Measurements from ENCODE around the gene PPP1R14B. TPM values are rescaled to one million over a fixed set of nuclear protein-coding genes. Genes with fewer than 3 reads are reported as not detected.

PPP1R14B gene
- total RNA-seq, 2 experiments from 2014 or later = 178 to 197 TPM

DNA sequence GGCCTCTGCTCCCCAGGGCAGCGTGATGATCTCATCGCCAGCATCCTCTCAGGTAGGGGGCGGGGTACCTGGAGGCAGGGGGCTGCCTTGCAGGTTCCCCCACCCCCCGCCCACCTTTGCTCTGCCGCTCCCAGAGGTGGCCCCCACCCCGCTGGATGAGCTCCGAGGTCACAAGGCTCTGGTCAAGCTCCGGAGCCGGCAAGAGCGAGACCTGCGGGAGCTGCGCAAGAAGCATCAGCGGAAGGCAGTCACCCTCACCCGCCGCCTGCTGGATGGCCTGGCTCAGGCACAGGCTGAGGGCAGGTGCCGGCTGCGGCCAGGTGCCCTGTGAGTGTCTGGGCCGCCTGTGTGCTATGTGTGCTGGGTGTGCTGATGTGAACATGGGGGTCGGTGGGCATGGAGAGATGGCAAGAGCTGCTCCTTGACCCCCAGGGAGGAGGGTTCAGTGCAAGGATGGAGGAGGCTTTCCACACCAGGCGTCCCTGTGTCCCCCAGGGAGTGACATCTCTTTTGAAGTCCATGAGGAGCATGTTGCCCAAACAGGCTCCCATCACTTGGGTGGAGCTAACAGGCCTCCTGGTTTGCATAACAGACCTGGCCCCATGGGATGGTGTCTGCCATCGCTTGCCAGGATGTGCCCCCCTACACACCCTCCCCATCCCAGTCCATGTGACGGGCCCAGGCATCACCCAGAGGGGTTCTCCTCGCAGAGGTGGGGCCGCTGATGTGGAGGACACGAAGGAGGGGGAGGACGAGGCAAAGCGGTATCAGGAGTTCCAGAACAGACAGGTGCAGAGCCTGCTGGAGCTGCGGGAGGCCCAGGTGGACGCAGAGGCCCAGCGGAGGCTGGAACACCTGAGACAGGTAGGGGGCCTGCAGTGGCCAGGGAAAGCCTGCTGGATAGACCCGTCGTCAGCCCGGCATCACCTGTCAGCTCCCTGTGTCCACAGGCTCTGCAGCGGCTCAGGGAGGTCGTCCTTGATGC, 18.7 kb upstream of the PPP1R14B start:
- Mint-ChIP-seq H3K4me1 (ENCODE audit: low read depth) (peaks cover 23% of the 10 kb centered on the region), H3K9me3 (ENCODE audit: insufficient read depth) (no peaks in the 10 kb centered on the region), H3K27me3 (ENCODE audit: low read depth) (no peaks in the 10 kb centered on the region), H3K36me3 (ENCODE audit: low read depth) (peaks cover 27% of the 10 kb centered on the region), H3K4me3 (no peak overlapping the region), H3K27ac (no peak overlapping the region)
- CTCF ChIA-PET = interaction anchor here (9.5 to 15.6 kb wide), 2 partner anchors 14 to 37 kb away, joined by 63 to 148 read pairs; partner anchors contain the start of genes CATSPERZ, ESRRA and PLCB3
- no peak for ATAC-seq
- POLR2A ChIA-PET = interaction anchor here (0.6 to 2.4 kb wide), 4 partner anchors 13 to 43 kb away, joined by 3 to 7 read pairs (median 4); partner anchors contain the start of genes GPR137 and PLCB3
- no peak for DNase-seq

DNA sequence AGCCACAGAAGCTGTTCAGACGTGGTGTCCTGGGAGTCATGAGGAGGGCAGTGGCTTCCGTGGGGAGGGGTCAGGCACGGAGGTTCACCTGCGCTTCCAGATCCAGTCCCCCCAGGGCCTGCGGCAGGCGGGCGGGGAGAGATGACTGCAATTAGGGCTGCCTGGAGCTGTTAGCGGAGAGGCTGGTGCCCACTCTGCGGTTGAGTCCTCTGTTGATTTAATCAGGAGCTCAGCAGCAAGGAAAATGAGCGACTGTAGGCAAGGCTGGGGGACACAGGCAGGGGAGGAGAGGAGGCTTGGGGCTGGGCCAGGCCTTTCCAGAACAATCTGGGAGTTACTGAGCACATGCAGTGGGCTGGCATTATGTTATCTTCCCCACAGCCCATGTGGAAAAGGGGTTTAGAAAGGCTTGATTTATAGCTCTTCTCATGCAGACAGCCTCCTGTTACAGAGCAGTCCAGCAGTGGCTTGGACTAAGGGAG, 17.7 kb upstream of the PPP1R14B start:
- CTCF ChIA-PET = interaction anchor here (9.5 kb wide), 1 partner anchor 13 kb away, joined by 63 read pairs; the partner anchor contains the start of gene PLCB3
- no peaks in the 10 kb centered on the region for H3K27me3 Mint-ChIP-seq (ENCODE audit: low read depth)
- H3K4me1 Mint-ChIP-seq (ENCODE audit: low read depth) = peaks cover 22% of the 10 kb centered on the region
- peaks cover 28% of the 10 kb centered on the region for H3K36me3 Mint-ChIP-seq (ENCODE audit: low read depth)
- no peak overlapping the region for H3K27ac Mint-ChIP-seq
- H3K9me3 Mint-ChIP-seq (ENCODE audit: insufficient read depth) = no peaks in the 10 kb centered on the region
- DNase-seq (no peak), ATAC-seq (no peak)
- POLR2A ChIA-PET = interaction anchor here (1.2 to 2.4 kb wide), 3 partner anchors 12 to 19 kb away, joined by 3 to 7 read pairs (median 4); partner anchors contain the start of gene PLCB3
- H3K4me3 Mint-ChIP-seq = no peak overlapping the region

DNA sequence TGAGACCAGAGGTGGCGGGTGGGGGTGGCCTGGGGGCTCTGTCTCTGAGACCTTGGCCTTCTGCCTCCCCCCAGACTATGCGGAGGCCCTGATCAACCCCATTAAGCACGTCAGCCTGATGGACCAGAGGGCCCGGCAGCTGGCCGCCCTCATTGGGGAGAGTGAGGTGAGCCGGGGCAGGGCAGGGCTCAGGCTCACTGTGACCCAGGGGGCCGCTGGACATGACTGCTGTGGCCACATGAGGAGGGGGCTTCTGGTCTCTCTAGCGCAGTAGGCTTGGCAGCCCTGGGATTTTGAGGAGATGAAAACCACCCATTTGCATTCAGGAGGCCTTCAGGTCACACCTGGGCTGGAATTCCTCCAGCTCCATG, 17.2 kb upstream of the PPP1R14B start:
- ChIA-PET CTCF (interaction anchor here (9.5 kb wide), 1 partner anchor 13 kb away, joined by 63 read pairs; the partner anchor contains the start of gene PLCB3), POLR2A (interaction anchor here (1.2 to 2.4 kb wide), 3 partner anchors 12 to 19 kb away, joined by 3 to 7 read pairs (median 4); partner anchors contain the start of gene PLCB3)
- peaks cover 24% of the 10 kb centered on the region for H3K4me1 Mint-ChIP-seq (ENCODE audit: low read depth)
- H3K9me3 Mint-ChIP-seq (ENCODE audit: insufficient read depth) = no peaks in the 10 kb centered on the region
- H3K36me3 Mint-ChIP-seq (ENCODE audit: low read depth) = peaks cover 28% of the 10 kb centered on the region
- DNase-seq (no peak), ATAC-seq (no peak)
- no peak overlapping the region for H3K27ac Mint-ChIP-seq
- H3K4me3 Mint-ChIP-seq = no peak overlapping the region
- no peaks in the 10 kb centered on the region for H3K27me3 Mint-ChIP-seq (ENCODE audit: low read depth)

DNA sequence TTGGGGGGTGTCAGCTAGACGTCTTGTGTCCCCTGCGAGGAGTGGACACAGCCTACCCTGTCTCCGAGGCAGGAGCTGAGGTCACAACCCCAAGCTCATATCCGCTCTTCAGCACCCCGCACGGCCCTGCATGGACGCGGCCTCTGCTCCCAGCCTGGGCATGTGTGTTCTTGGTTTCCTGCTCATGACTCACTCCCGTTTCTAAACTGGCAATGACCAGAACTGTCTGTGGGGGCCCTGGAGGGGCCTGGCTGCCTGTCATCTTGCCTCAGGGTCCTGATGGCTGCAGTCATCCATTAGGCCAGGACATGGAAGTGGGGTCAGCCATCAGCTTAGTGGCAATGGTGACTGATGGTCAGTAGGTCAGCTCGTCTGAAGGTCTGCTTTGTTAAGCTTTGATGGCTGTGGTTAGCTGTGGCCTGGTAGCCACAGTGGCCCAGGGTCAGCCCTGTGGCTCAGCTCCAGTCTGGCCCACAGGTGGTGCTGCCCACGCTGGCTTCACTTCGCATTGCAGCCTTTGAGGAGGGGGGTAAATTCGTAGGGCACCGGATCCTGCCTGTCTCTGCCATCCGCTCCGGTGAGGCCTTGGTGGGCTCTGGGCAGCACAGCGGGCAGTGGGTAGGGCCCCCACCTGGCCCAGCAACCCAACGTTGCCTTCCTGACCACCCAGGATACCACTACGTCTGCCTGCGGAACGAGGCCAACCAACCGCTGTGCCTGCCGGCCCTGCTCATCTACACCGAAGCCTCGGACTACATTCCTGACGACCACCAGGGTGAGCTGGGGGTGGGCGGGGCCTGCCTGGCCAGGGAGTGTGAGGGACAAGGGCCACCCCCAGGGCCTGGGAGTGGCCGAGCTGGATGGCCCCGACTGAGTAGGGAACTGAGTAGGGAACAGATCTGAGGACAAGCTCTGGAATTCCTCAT, 16.5 kb upstream of the PPP1R14B start:
- ATAC-seq = no peak
- no peak for DNase-seq
- Mint-ChIP-seq H3K4me1 (ENCODE audit: low read depth) (peaks cover 17% of the 10 kb centered on the region), H3K4me3 (no peak overlapping the region), H3K9me3 (ENCODE audit: insufficient read depth) (no peaks in the 10 kb centered on the region), H3K27me3 (ENCODE audit: low read depth) (no peaks in the 10 kb centered on the region), H3K27ac (no peak overlapping the region), H3K36me3 (ENCODE audit: low read depth) (peaks cover 23% of the 10 kb centered on the region)
- ChIA-PET POLR2A (interaction anchor here (0.7 to 2.4 kb wide), 5 partner anchors 11 to 77 kb away, joined by 3 to 7 read pairs (median 4); partner anchors contain the start of genes FERMT3 and PLCB3), CTCF (interaction anchor here (2.5 to 9.5 kb wide), 2 partner anchors 11 to 12 kb away, joined by 10 to 63 read pairs; partner anchors contain the start of gene PLCB3)

DNA sequence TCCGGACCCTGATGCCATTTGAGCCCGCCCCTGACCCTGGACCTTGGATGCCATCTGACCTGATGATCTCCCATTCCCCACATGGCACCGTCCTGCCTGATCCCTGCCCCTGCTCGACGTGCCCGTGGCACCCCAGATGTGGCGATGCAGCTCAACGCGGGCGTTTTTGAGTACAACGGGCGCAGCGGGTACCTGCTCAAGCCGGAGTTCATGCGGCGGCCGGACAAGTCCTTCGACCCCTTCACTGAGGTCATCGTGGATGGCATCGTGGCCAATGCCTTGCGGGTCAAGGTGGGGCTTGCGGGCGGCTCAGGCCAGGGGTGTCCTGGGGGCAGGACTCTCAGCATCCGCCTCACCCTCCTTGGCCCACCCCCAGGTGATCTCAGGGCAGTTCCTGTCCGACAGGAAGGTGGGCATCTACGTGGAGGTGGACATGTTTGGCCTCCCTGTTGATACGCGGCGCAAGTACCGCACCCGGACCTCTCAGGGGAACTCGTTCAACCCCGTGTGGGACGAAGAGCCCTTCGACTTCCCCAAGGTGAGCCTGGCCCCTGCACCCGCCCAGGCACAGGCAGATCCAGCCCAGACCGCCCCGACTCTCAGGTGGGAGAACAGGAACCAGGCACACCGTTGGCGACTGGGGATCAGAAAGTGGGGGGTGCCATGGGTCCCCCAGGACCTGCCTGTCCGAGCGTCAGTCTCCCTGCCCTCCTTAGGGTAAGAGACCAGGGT, 15.7 kb upstream of the PPP1R14B start:
- peaks cover 19% of the 10 kb centered on the region for H3K36me3 Mint-ChIP-seq (ENCODE audit: low read depth)
- ChIA-PET CTCF (interaction anchor here (0.8 to 2.5 kb wide), 2 partner anchors 11 to 16 kb away, joined by 3 to 10 read pairs; partner anchors contain the start of genes PLCB3 and PPP1R14B), POLR2A (interaction anchor here (0.7 to 1.3 kb wide), 2 partner anchors 56 to 76 kb away, joined by 3 to 4 read pairs; partner anchors contain the start of gene FERMT3)
- no peak overlapping the region for H3K27ac Mint-ChIP-seq
- ATAC-seq = no peak
- no peak for DNase-seq
- H3K4me3 Mint-ChIP-seq = no peak overlapping the region
- no peaks in the 10 kb centered on the region for H3K9me3 Mint-ChIP-seq (ENCODE audit: insufficient read depth)
- peaks cover 9% of the 10 kb centered on the region for H3K4me1 Mint-ChIP-seq (ENCODE audit: low read depth)
- H3K27me3 Mint-ChIP-seq (ENCODE audit: low read depth) = no peaks in the 10 kb centered on the region

DNA sequence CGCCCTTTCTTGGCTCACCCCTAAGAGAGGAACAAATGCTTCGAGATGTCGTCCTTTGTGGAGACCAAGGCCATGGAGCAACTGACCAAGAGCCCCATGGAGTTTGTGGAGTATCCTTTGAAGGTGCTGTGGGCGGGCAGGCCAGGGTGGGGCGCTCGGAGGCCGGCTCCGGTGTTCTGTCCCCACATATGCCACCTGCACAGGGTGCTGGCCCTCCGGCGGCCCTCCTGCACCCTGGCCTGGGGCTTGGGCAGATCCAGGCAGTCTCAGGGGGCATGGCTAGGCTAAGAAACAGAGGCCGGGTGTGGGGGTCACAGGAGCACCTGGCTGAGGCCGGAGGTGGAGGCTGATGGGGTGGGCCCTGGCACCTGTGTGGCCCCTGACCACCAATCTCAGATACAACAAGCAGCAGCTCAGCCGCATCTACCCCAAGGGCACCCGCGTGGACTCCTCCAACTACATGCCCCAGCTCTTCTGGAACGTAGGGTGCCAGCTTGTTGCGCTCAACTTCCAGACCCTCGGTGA, 14.9 kb upstream of the PPP1R14B start:
- Mint-ChIP-seq H3K27me3 (ENCODE audit: low read depth) (no peaks in the 10 kb centered on the region), H3K27ac (no peak overlapping the region)
- CTCF ChIA-PET = interaction anchor here (0.7 to 2.5 kb wide), 3 partner anchors 10 to 583 kb away, joined by 3 to 10 read pairs (median 3); partner anchors contain the start of genes PLCB3 and PPP1R14B

DNA sequence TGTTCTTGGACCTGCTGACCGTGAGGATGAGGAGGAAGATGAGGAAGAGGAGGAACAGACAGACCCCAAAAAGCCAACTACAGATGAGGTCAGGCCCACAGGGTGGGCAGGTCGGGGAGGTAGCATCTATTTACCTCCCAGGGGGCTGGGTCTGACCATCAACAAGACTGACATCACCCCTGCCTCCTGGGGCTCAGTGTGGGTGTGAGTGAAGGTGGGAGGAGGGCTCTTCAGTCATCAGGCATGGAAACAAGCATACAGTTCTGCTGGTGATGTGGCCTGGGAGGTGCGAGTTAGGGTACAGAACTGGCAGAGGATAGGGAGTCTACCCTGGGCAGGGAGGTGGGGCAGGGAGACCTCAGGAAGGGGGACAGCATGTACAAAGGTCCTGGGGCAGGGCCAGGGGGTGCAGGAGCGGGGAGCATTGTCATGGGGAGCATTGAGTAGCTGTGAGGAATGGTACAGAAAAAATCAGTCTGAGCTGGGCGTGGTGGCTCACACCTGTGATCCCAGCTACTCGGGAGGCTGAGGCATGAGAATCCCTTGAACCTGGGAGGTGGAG, 13.5 kb upstream of the PPP1R14B start:
- H3K9me3 Mint-ChIP-seq (ENCODE audit: insufficient read depth) = no peaks in the 10 kb centered on the region
- H3K36me3 Mint-ChIP-seq (ENCODE audit: low read depth) = peaks cover 23% of the 10 kb centered on the region
- ATAC-seq (no peak), DNase-seq (no peak)
- no peak overlapping the region for H3K27ac Mint-ChIP-seq
- ChIA-PET POLR2A (no interaction called here), CTCF (no interaction called here)
- no peaks in the 10 kb centered on the region for H3K27me3 Mint-ChIP-seq (ENCODE audit: low read depth)
- H3K4me3 Mint-ChIP-seq = no peak overlapping the region
- peaks cover 7% of the 10 kb centered on the region for H3K4me1 Mint-ChIP-seq (ENCODE audit: low read depth)

More for the DNA sequence above, 14.9 kb upstream of the PPP1R14B start:
- POLR2A ChIA-PET = interaction anchor here (0.8 to 1.5 kb wide), 3 partner anchors 10 to 38 kb away, joined by 3 read pairs; partner anchors contain the start of gene PPP1R14B
- Mint-ChIP-seq H3K9me3 (ENCODE audit: insufficient read depth) (no peaks in the 10 kb centered on the region), H3K4me1 (ENCODE audit: low read depth) (peaks cover 7% of the 10 kb centered on the region), H3K36me3 (ENCODE audit: low read depth) (peaks cover 20% of the 10 kb centered on the region), H3K4me3 (no peak overlapping the region)
- ATAC-seq (no peak), DNase-seq (no peak)

DNA sequence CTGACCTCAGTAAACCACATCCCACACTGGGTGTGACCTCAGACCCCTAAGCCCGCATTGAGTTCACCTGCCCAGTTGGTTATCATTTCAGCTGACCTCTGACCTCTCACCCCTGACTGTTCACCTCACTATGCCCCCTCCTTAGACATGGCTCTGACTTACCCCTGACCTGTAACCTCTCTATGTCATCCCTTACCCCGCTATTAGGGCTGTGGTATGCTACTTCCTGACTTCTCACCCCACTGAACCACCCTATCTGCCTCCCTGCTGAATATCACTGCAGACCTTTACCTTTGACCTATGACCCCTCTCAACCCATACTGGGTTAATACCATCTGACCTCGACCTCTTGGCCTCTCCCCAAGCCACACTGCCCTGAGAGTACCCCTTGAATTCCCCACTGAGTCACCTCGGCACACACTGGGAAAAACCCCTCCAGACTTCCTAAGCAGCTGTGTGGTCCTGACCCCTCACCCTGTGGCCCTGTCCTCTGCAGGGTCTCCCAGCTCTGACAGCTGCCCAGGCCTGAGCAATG, 12.9 kb upstream of the PPP1R14B start:
- no peaks in the 10 kb centered on the region for H3K9me3 Mint-ChIP-seq (ENCODE audit: insufficient read depth)
- ChIA-PET POLR2A (interaction anchor here (1.2 to 1.5 kb wide), 2 partner anchors 9 to 15 kb away, joined by 4 to 8 read pairs; no protein-coding TSS in a partner anchor), CTCF (no interaction called here)
- no peak overlapping the region for H3K27ac Mint-ChIP-seq
- peaks cover 7% of the 10 kb centered on the region for H3K4me1 Mint-ChIP-seq (ENCODE audit: low read depth)
- DNase-seq (no peak), ATAC-seq (no peak)
- H3K27me3 Mint-ChIP-seq (ENCODE audit: low read depth) = no peaks in the 10 kb centered on the region
- no peak overlapping the region for H3K4me3 Mint-ChIP-seq
- peaks cover 23% of the 10 kb centered on the region for H3K36me3 Mint-ChIP-seq (ENCODE audit: low read depth)

DNA sequence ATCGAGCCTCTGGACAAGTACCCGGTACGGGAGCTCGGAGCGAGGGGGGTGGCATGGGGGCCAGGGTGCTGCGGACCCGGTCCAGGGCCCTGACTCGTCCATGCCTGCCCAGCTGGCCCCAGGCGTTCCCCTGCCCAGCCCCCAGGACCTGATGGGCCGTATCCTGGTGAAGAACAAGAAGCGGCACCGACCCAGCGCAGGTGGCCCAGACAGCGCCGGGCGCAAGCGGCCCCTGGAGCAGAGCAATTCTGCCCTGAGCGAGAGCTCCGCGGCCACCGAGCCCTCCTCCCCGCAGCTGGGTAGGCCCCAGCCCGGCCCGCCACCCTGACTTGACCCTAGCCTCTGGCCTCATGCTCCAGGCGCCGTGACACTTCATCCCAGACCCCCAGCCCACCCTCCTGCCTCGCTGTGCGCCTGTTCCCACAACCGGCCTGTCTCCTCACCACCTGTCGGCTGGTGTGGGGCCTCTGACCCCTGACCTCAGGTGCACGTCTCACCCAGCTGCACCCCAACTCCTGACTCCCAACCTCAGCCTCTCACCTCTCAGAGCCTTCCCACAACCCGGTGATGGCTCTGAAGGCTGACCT, 12.3 kb upstream of the PPP1R14B start:
- CTCF ChIA-PET = no interaction called here
- DNase-seq (no peak), ATAC-seq (no peak)
- Mint-ChIP-seq H3K4me1 (ENCODE audit: low read depth) (peaks cover 8% of the 10 kb centered on the region), H3K27ac (no peak overlapping the region), H3K9me3 (ENCODE audit: insufficient read depth) (no peaks in the 10 kb centered on the region), H3K36me3 (ENCODE audit: low read depth) (peaks cover 21% of the 10 kb centered on the region), H3K27me3 (ENCODE audit: low read depth) (no peaks in the 10 kb centered on the region), H3K4me3 (no peak overlapping the region)
- POLR2A ChIA-PET = interaction anchor here (1.2 to 1.5 kb wide), 2 partner anchors 10 to 14 kb away, joined by 4 to 8 read pairs; no protein-coding TSS in a partner anchor
